HepG2 (cell line): ENCODE measurements around the gene ZNF444. TPM values are rescaled to one million over a fixed set of nuclear protein-coding genes. Genes with fewer than 3 reads are reported as not detected.

Experiments
- ATAC-seq: fragments of 200-7000 bp; cut with Tn5 transposase; 3 replicates; pipeline ENCODE4 v1.9.1; 2020; ENCODE audit warnings: mild to moderate bottlenecking, moderate library complexity
- BruUV-seq: library from RNA; stranded (reverse); fragments of 400-500 nt; replicated peaks from 2 replicates; lab custom pipeline; 2021; lab: Mats Ljungman, UMichigan
- CTCF ChIA-PET: fragments of 300-600 bp; formaldehyde crosslinking; extraction: SDS; loops from one replicate; lab custom pipeline; 2021; ENCODE audit warnings: low total read pairs, inconsistent platforms, low intra/inter-chr PET ratio; lab: Yijun Ruan, JAX
- POLR2A ChIA-PET: fragments of 350-600 bp; sonication (Branson Sonifier 250); formaldehyde crosslinking; loops from one replicate; lab custom pipeline; 2020; ENCODE audit warnings: antibody characterized with exemption, inconsistent platforms; lab: Yijun Ruan, JAX
- DNase-seq: peaks from one replicate; pipeline ENCODE4 v3.0.0-alpha.2; 2015; ENCODE audit warnings: low spot score
- FAIRE-seq: peaks from 3 replicates; lab custom pipeline; 2011; peaks lifted over from hg19 to GRCh38; lab: Jason Lieb, UNC
- H2AFZ ChIP-seq: one replicate; pipeline ENCODE4 v1.6.1; 2011; ENCODE audit warnings: low read length, inconsistent platforms
- H3K27ac ChIP-seq: fragments of 300-600 bp; 3 replicates; pipeline ENCODE4 v1.8.0; 2011; ENCODE audit warnings: mixed run types, mild to moderate bottlenecking, mixed read lengths, low read length, inconsistent platforms; ENCODE audit not compliant: insufficient read depth; ENCODE audit errors: extremely low read length
- H3K27me3 ChIP-seq, 2 experiments: fragments of 200-600 bp in 1 of 2; 2 replicates in 1 of 2; 3 replicates in 1 of 2; pipeline versions ENCODE4 v1.6.0 to v1.8.0; 2011; ENCODE audit warnings: low read length in 2 of 2, mild to moderate bottlenecking in 2 of 2, moderate library complexity in 2 of 2, inconsistent platforms in 1 of 2; ENCODE audit not compliant: insufficient read depth in 2 of 2, control insufficient read depth in 1 of 2
- H3K36me3 ChIP-seq, 2 experiments: fragments of 200-600 bp in 1 of 2; replicated peaks in 1 of 2; 2 replicates in 1 of 2; 3 replicates in 1 of 2; pipeline versions ENCODE4 v1.5.1 to v1.8.0; 2011; ENCODE audit warnings: low read length in 2 of 2, inconsistent platforms in 1 of 2; ENCODE audit not compliant: insufficient read depth in 2 of 2, control insufficient read depth in 1 of 2
- H3K4me1 ChIP-seq: 2 replicates; pipeline ENCODE4 v1.5.1; 2012; ENCODE audit warnings: low read length, inconsistent platforms; ENCODE audit not compliant: insufficient read depth
- H3K4me2 ChIP-seq: 2 replicates; pipeline ENCODE4 v1.6.0; 2011; ENCODE audit warnings: low read depth, low read length, inconsistent platforms
- H3K4me3 ChIP-seq, 3 experiments: fragments of 200-600 bp in 1 of 3; sonication (generic), shearing (Covaris generic) in 1 of 3; replicated peaks in 1 of 3; 2 replicates each; pipeline ENCODE4 v1.5.1; 2011 to 2016; ENCODE audit warnings: low read length in 3 of 3, inconsistent platforms in 2 of 3, low read depth in 2 of 3, mild to moderate bottlenecking in 2 of 3, control low read depth in 1 of 3, mixed read lengths in 1 of 3; ENCODE audit not compliant: insufficient read depth in 1 of 3
- H3K79me2 ChIP-seq: one replicate; pipeline ENCODE4 v1.6.1; 2011; ENCODE audit warnings: low read length, inconsistent platforms; ENCODE audit not compliant: insufficient read depth
- H3K9ac ChIP-seq: 2 replicates; pipeline ENCODE4 v1.6.0; 2011; ENCODE audit warnings: mild to moderate bottlenecking, low read depth, low read length, inconsistent platforms; ENCODE audit not compliant: insufficient read depth
- H3K9me3 ChIP-seq: 2 replicates; pipeline ENCODE4 v1.5.1; 2012; ENCODE audit warnings: mild to moderate bottlenecking, low read length
- H4K20me1 ChIP-seq: 2 replicates; pipeline ENCODE4 v1.6.0; 2011; ENCODE audit warnings: inconsistent platforms, mild to moderate bottlenecking, low read length, moderate library complexity; ENCODE audit not compliant: insufficient read depth
- CENPX ChIP-seq: sonication (generic); formaldehyde crosslinking; IDR thresholded peaks from 2 replicates; pipeline ENCODE4 v1.9.0; 2021; ENCODE audit warnings: mild to moderate bottlenecking, missing genetic modification reagents, moderate library complexity
- MYC ChIP-seq: sonication (generic); formaldehyde crosslinking; IDR thresholded peaks from 2 replicates; pipeline ENCODE4 v1.9.0; 2021; ENCODE audit warnings: missing genetic modification reagents, borderline replicate concordance
- MZF1 ChIP-seq: sonication (generic); formaldehyde crosslinking; IDR thresholded peaks from 2 replicates; pipeline ENCODE4 v1.8.1; 2023; ENCODE audit warnings: mild to moderate bottlenecking, missing genetic modification reagents, borderline replicate concordance
- SATB2 ChIP-seq: sonication (generic); formaldehyde crosslinking; IDR thresholded peaks from 2 replicates; pipeline ENCODE4 v1.5.0; 2020; ENCODE audit warnings: missing genetic modification reagents
- ZNF180 ChIP-seq: sonication (generic); formaldehyde crosslinking; IDR thresholded peaks from 2 replicates; pipeline ENCODE4 v1.4.0; 2020; ENCODE audit warnings: low read depth, missing genetic modification reagents, borderline replicate concordance
- WGBS: methylation state at CpG from one replicate; pipeline ENCODE4 v1.1.6; 2017; ENCODE audit warnings: low lambda C conversion rate; 5-methylcytosine and 5-hydroxymethylcytosine counted together
- in situ Hi-C: cut with HindIII; loops from 2 replicates; pipeline ENCODE4 v1.10.0; 2017; ENCODE audit warnings: low pct_unique_long_range_greater_than_20kb; ENCODE audit not compliant: extremely low pct_ligation_motif_present
- intact Hi-C: fragments of 100-400 bp; cut with micrococcal nuclease; formaldehyde crosslinking; loops from one replicate; pipeline ENCODE4 v1.10.0; 2022; ENCODE audit not compliant: unreplicated experiment
- polyA plus RNA-seq, 8 experiments: library from polyadenylated mRNA; depleted of rRNA in 3 of 8; stranded (reverse) in 7 of 8; unstranded in 1 of 8; fragments of >200 nt; fragmentation: Illumina TruSeq in 4 of 8; extraction: Trizol in 4 of 8; gene quantifications; 2 replicates each; pipeline versions ENCODE4 v1.2.1 to v1.2.3, GENCODE V29; 2011 to 2016; ENCODE audit warnings: low read depth in 4 of 8, missing spikeins in 1 of 8, mixed read lengths in 1 of 8; ENCODE audit not compliant: insufficient read depth in 1 of 8
- total RNA-seq, 5 experiments: library from RNA; depleted of rRNA; stranded (reverse); fragments of >200 nt; fragmentation: Illumina TruSeq; extraction: Trizol; gene quantifications; 2 replicates each; pipeline ENCODE4 v1.2.3, GENCODE V29; 2016; ENCODE audit warnings: low read depth in 1 of 5
- TF ChIP-seq, protein P1 (sequence below): sonication (generic); formaldehyde crosslinking; IDR thresholded peaks from 2 replicates; pipeline ENCODE4 v1.4.0; 2020; ENCODE audit warnings: mild to moderate bottlenecking, missing genetic modification reagents

Gene ZNF444
- total and polyA plus RNA-seq, 2 of the 13 experiments (the other 11 are each of a cell fraction or from before 2014, with no cell fraction given): 27.4 to 30.3 TPM

GRCh38 chr19:56109226-56109625 is 31.9 kb upstream of the ZNF444 start:
- no peak for FAIRE-seq
- Histone ChIP-seq H4K20me1 (peaks cover 84% of the 10 kb centered on the region), H3K27ac (no peak overlapping the region)

More at GRCh38 chr19:56109226-56109625, 31.9 kb upstream of the ZNF444 start:
- no TSS peak for BruUV-seq
- H3K79me2 ChIP-seq: peaks cover 88% of the 10 kb centered on the region
- no peak overlapping the region for H3K4me3 ChIP-seq
- no peak overlapping the region for H3K4me2 ChIP-seq
- no peak for ATAC-seq
- H2AFZ ChIP-seq: no peak overlapping the region
- POLR2A ChIA-PET: interaction anchor here (3.7 kb wide), 1 partner anchor 33 kb away, joined by 55 read pairs; no protein-coding TSS in a partner anchor
- H3K36me3 ChIP-seq: peaks cover 6 to 13% of the 10 kb centered on the region in 2 experiments; a peak in 4 of 5 replicates
- no peaks in the 10 kb centered on the region for H3K9me3 ChIP-seq
- DNase-seq: no peak
- in situ Hi-C loops (no loop called here), intact Hi-C loops (no loop called here)
- peaks cover 84% of the 10 kb centered on the region for H3K4me1 ChIP-seq
- CTCF ChIA-PET: no interaction called here
- H3K27me3 ChIP-seq: no peaks in the 10 kb centered on the region
- H3K9ac ChIP-seq: no peak overlapping the region
- WGBS: 95% methylated on average over 12 of the region's 13 CpGs
- no peak for TF ChIP-seq SATB2
- TF ChIP-seq MYC (CRISPR knock-in tag): no peak
- TF ChIP-seq CENPX (CRISPR knock-in tag): no peak
- TF ChIP-seq, protein P1, sequence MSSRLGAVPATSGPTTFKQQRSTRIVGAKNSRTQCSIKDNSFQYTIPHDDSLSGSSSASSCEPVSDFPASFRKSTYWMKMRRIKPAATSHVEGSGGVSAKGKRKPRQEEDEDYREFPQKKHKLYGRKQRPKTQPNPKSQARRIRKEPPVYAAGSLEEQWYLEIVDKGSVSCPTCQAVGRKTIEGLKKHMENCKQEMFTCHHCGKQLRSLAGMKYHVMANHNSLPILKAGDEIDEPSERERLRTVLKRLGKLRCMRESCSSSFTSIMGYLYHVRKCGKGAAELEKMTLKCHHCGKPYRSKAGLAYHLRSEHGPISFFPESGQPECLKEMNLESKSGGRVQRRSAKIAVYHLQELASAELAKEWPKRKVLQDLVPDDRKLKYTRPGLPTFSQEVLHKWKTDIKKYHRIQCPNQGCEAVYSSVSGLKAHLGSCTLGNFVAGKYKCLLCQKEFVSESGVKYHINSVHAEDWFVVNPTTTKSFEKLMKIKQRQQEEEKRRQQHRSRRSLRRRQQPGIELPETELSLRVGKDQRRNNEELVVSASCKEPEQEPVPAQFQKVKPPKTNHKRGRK (CRISPR knock-in tag): no peak
- TF ChIP-seq MZF1 (CRISPR knock-in tag): no peak
- no peak for TF ChIP-seq ZNF180 (CRISPR knock-in tag)
